ENCODE results near the gene KANTR. TPM values are rescaled to one million over a fixed set of nuclear protein-coding genes. Genes with fewer than 3 reads are reported as not detected.

The KANTR gene
- total RNA-seq (2012; rRNA removed) = 3.5 and 4.4 TPM in 2 replicates

- Histone ChIP-seq H3K27me3 (ENCODE audit: control insufficient read depth, insufficient read depth, low read length) (no peaks in the 10 kb centered on the region), H3K4me1 (ENCODE audit: control insufficient read depth, insufficient read depth, low read length) (peaks cover 4% of the 10 kb centered on the region), H3K4me3 (ENCODE audit: low read length) (peak within 1 kb of the TSS; percentile 77), H3K9me3 (replicated peaks; ENCODE audit: low read length) (no peaks in the 10 kb centered on the region), H3K4me2 (ENCODE audit: low read length) (peak within 1 kb of the TSS; percentile 84), H3K36me3 (ENCODE audit: insufficient read depth, low read length) (no peaks in the 10 kb centered on the region), H3K9ac (ENCODE audit: low read depth, low read length) (peak within 1 kb of the TSS; percentile 68)
These were observed at the start of gene KANTR for GRCh38 chrX:53093748-53094581. Gene KANTR (plus strand): TSS chrX:53094142. CDS start chrX:53124273, 30,131 bp downstream.

GRCh38 chrX:53044995-53045394, 48.9 kb upstream of the KANTR start:
- Histone ChIP-seq H3K9ac (ENCODE audit: low read depth, low read length) (no peak overlapping the region), H3K4me2 (ENCODE audit: low read length) (no peak overlapping the region), H3K4me1 (ENCODE audit: control insufficient read depth, insufficient read depth, low read length) (peaks cover 13% of the 10 kb centered on the region), H3K36me3 (ENCODE audit: insufficient read depth, low read length) (no peaks in the 10 kb centered on the region), H3K4me3 (ENCODE audit: low read length) (no peak overlapping the region), H3K27me3 (ENCODE audit: control insufficient read depth, insufficient read depth, low read length) (peaks cover 33% of the 10 kb centered on the region), H3K9me3 (replicated peaks; ENCODE audit: low read length) (no peaks in the 10 kb centered on the region)

GRCh38 chrX:53047228-53047627, 46.7 kb upstream of the KANTR start:
- H3K4me3 ChIP-seq (ENCODE audit: low read length) = no peak overlapping the region
- no peaks in the 10 kb centered on the region for H3K9me3 ChIP-seq (replicated peaks; ENCODE audit: low read length)
- H3K9ac ChIP-seq (ENCODE audit: low read depth, low read length) = no peak overlapping the region
- peaks cover 21% of the 10 kb centered on the region for H3K4me1 ChIP-seq (ENCODE audit: control insufficient read depth, insufficient read depth, low read length)
- no peak overlapping the region for H3K4me2 ChIP-seq (ENCODE audit: low read length)
- no peaks in the 10 kb centered on the region for H3K36me3 ChIP-seq (ENCODE audit: insufficient read depth, low read length)
- peaks cover 17% of the 10 kb centered on the region for H3K27me3 ChIP-seq (ENCODE audit: control insufficient read depth, insufficient read depth, low read length)

- Histone ChIP-seq H3K36me3 (ENCODE audit: insufficient read depth, low read length) (no peaks in the 10 kb centered on the region), H3K9me3 (replicated peaks; ENCODE audit: low read length) (no peaks in the 10 kb centered on the region), H3K4me1 (ENCODE audit: control insufficient read depth, insufficient read depth, low read length) (peaks cover 21% of the 10 kb centered on the region), H3K4me2 (ENCODE audit: low read length) (peak within 1 kb of the TSS; percentile 94), H3K27me3 (ENCODE audit: control insufficient read depth, insufficient read depth, low read length) (peaks cover 16% of the 10 kb centered on the region), H3K9ac (ENCODE audit: low read depth, low read length) (peak within 1 kb of the TSS; percentile 85), H3K4me3 (ENCODE audit: low read length) (peak within 1 kb of the TSS; percentile 79)
These were observed 45.5 kb upstream of the KANTR start, which contains the start of gene GPR173 for GRCh38 chrX:53048169-53049126. Gene GPR173 (plus strand): TSS chrX:53048789. CDS start chrX:53076622, 27,833 bp downstream.

- peak overlapping the region; percentile 90 for H3K4me2 ChIP-seq (ENCODE audit: low read length)
- H3K9ac ChIP-seq (ENCODE audit: low read depth, low read length) = peak overlapping the region; percentile 66
- H3K4me3 ChIP-seq (ENCODE audit: low read length) = peak overlapping the region; percentile 79
- peaks cover 10% of the 10 kb centered on the region for H3K27me3 ChIP-seq (ENCODE audit: control insufficient read depth, insufficient read depth, low read length)
- H3K4me1 ChIP-seq (ENCODE audit: control insufficient read depth, insufficient read depth, low read length) = peaks cover 21% of the 10 kb centered on the region
- H3K36me3 ChIP-seq (ENCODE audit: insufficient read depth, low read length) = no peaks in the 10 kb centered on the region
- no peaks in the 10 kb centered on the region for H3K9me3 ChIP-seq (replicated peaks; ENCODE audit: low read length)
These were observed 44.8 kb upstream of the KANTR start for GRCh38 chrX:53049127-53049517.

GRCh38 chrX:53050841-53051240, 43.1 kb upstream of the KANTR start:
- Histone ChIP-seq H3K4me2 (ENCODE audit: low read length) (peak overlapping the region; percentile 90), H3K4me3 (ENCODE audit: low read length) (peak overlapping the region; percentile 79), H3K36me3 (ENCODE audit: insufficient read depth, low read length) (no peaks in the 10 kb centered on the region), H3K9ac (ENCODE audit: low read depth, low read length) (no peak overlapping the region), H3K9me3 (replicated peaks; ENCODE audit: low read length) (no peaks in the 10 kb centered on the region), H3K27me3 (ENCODE audit: control insufficient read depth, insufficient read depth, low read length) (peaks cover 4% of the 10 kb centered on the region), H3K4me1 (ENCODE audit: control insufficient read depth, insufficient read depth, low read length) (peaks cover 21% of the 10 kb centered on the region)

- Histone ChIP-seq H3K4me3 (ENCODE audit: low read length) (no peak overlapping the region), H3K36me3 (ENCODE audit: insufficient read depth, low read length) (no peaks in the 10 kb centered on the region), H3K9ac (ENCODE audit: low read depth, low read length) (no peak overlapping the region), H3K4me1 (ENCODE audit: control insufficient read depth, insufficient read depth, low read length) (peaks cover 5% of the 10 kb centered on the region), H3K9me3 (replicated peaks; ENCODE audit: low read length) (no peaks in the 10 kb centered on the region), H3K4me2 (ENCODE audit: low read length) (no peak overlapping the region), H3K27me3 (ENCODE audit: control insufficient read depth, insufficient read depth, low read length) (no peaks in the 10 kb centered on the region)
These were observed 38.6 kb upstream of the KANTR start for GRCh38 chrX:53055244-53055849.

GRCh38 chrX:53056292-53056691, 37.6 kb upstream of the KANTR start:
- H3K4me2 ChIP-seq (ENCODE audit: low read length) = no peak overlapping the region
- H3K9ac ChIP-seq (ENCODE audit: low read depth, low read length) = no peak overlapping the region
- H3K27me3 ChIP-seq (ENCODE audit: control insufficient read depth, insufficient read depth, low read length) = no peaks in the 10 kb centered on the region
- no peaks in the 10 kb centered on the region for H3K36me3 ChIP-seq (ENCODE audit: insufficient read depth, low read length)
- H3K4me1 ChIP-seq (ENCODE audit: control insufficient read depth, insufficient read depth, low read length) = no peaks in the 10 kb centered on the region
- no peak overlapping the region for H3K4me3 ChIP-seq (ENCODE audit: low read length)
- no peaks in the 10 kb centered on the region for H3K9me3 ChIP-seq (replicated peaks; ENCODE audit: low read length)

- H3K36me3 ChIP-seq (ENCODE audit: insufficient read depth, low read length) = no peaks in the 10 kb centered on the region
- no peaks in the 10 kb centered on the region for H3K9me3 ChIP-seq (replicated peaks; ENCODE audit: low read length)
- H3K4me2 ChIP-seq (ENCODE audit: low read length) = no peak overlapping the region
- peaks cover 20% of the 10 kb centered on the region for H3K27me3 ChIP-seq (ENCODE audit: control insufficient read depth, insufficient read depth, low read length)
- no peaks in the 10 kb centered on the region for H3K4me1 ChIP-seq (ENCODE audit: control insufficient read depth, insufficient read depth, low read length)
- H3K9ac ChIP-seq (ENCODE audit: low read depth, low read length) = no peak overlapping the region
- no peak overlapping the region for H3K4me3 ChIP-seq (ENCODE audit: low read length)
These were observed 28.8 kb upstream of the KANTR start for GRCh38 chrX:53065104-53065503.

- H3K36me3 ChIP-seq (ENCODE audit: insufficient read depth, low read length) = no peaks in the 10 kb centered on the region
- no peak overlapping the region for H3K4me3 ChIP-seq (ENCODE audit: low read length)
- H3K9ac ChIP-seq (ENCODE audit: low read depth, low read length) = no peak overlapping the region
- no peaks in the 10 kb centered on the region for H3K9me3 ChIP-seq (replicated peaks; ENCODE audit: low read length)
- peaks cover 7% of the 10 kb centered on the region for H3K4me1 ChIP-seq (ENCODE audit: control insufficient read depth, insufficient read depth, low read length)
- peaks cover 6% of the 10 kb centered on the region for H3K27me3 ChIP-seq (ENCODE audit: control insufficient read depth, insufficient read depth, low read length)
- H3K4me2 ChIP-seq (ENCODE audit: low read length) = no peak overlapping the region
These were observed 22.9 kb upstream of the KANTR start for GRCh38 chrX:53071064-53071463.

All from skeletal muscle satellite cell (primary cell).